Activated CD8-positive, alpha-beta memory T cell treated with anti-CD3 and anti-CD28 coated beads for 48 hours (primary cell): ENCODE data around the gene BATF3.

Experiments
- DNase-seq, 3 experiments: peaks; one replicate each; pipeline ENCODE4 v3.0.0-alpha.2; 2020; ENCODE audit warnings: low read depth in 2 of 3, low spot score in 2 of 3

Gene BATF3

DNA sequence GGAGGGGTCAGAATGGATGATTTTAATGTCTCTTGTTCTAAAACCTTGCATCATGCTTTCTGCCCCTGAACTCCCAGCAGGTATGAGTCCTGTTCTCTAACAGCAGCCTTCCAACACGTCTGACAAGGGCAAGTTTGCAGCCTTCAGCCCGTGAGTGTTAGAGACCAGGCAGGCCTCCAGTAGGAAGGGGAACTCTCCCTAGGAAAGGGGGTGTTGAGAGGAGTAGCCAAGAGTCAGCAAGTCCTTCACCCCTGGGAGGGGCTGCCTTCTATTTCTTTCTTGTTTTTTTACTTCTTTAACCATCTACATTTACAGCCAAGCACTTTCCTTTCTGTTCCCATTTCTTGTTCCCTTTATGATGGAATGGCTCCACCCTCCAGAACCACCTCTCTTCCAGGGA lies 14.2 kb downstream of the BATF3 start:
- DNase-seq, result no peak

DNA sequence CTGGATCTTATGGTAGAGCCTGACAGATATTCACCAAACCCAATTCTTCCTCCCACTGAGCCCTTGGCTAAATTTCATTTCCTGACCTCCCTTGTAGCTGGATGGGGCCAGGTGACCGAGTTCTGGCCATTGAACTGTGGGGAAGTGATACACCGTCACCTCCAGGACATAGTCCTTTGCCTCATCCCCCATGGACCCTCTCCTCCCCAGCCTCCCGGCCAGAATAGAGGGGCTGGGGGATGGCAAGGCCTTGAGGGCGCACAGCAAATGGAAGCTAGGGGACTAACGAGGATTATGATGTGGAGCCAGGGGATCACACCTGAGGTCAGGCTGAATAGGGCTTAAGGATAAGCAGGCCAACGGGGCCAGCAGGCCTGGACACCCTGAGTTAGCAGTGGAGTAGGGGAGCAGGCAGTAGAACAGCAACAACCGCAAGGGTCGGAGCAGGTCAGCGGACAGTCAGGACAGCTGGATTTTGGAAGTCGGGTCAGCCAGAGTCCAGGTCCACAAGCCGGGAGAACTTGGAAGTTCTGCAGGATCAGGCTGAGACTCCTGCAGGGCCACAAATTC lies 15.0 kb downstream of the BATF3 start:
- DNase-seq, result no peak

DNA sequence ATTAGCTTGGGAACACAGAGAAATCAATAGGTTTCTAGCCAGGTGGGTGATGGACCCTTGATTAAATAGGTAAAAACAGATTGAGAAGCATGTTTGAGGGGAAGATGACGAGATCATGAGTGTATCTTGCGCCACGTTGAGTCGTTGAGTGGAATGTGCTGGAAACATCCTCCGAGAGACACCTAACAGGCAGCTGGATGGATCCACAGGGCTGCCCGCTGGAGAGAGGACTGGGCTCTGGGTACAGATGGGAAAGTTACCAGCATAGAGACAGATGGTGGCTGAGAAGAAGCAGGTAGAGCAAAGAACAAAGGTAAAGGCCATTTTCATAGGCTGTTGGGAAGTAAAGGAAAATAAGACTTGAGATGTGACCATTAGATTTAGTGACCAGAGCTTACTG lies 15.6 kb downstream of the BATF3 start:
- no peak for DNase-seq

GRCh38 chr1:212683357-212683722 lies 16.3 kb downstream of the BATF3 start:
- DNase-seq, result peak in 1 of 3 experiments; percentile 55

- DNase-seq, result no peak
Observed at GRCh38 chr1:212680680-212681389, 18.8 kb downstream of the BATF3 start.

- DNase-seq, result no peak
Observed at GRCh38 chr1:212678456-212679410, 20.9 kb downstream of the BATF3 start.

DNA sequence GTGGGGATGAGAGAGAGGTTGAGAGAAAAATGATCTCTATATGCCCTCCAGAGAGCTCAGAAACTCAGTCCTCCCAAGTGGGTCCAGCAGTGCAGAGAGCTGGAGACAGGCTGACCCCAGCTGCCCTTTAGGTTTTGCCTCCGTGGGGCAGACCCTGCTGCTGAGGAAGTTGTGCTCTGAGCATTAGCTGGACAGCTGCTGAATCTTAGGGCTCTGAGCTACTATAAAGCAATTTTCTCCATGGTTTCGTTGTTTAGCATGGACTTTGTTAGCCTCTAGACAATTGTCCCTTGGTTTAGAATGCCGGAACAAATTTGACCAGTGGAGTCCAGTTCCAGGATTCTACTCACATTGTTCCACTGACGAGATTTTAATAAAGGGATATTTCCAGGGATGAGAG lies 22.1 kb downstream of the BATF3 start:
- no peak for DNase-seq

DNA sequence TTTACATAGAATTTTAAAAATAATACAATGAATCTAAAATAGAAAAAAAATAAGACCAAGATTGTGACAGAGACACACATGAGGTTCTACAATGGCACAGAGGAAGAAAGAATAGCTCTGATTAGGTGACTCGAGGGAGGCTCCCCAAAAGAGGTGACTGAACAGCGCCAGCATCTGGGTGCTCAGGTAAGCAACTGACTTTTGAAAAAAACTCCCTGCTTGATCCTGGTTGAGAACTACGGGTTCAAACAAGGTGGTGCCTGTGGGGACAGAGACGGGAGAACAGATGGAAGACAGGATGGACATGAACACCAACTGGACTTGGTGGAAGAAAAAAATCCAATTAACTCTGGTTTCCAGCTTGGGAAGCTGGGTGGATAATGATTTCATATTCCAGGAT lies 22.5 kb downstream of the BATF3 start:
- DNase-seq, result no peak

DNA sequence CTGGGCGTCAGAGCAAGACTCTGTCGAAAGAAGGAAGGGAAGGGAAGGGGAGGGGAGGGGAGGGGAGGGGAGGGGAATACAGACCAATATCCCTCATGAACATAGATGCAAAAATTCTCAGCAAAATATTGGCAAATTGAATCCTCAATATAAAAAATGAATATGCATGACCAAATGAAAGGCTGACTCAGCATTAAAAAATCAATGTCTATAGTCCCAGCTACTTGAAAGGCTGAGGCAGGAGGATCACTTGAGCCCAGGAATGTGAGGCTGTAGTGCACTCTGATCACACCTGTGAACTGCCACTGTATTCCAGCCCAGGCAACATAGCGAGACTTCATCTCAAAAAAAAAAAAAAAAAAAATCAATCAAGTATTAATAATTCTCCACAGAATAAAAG lies 24.0 kb downstream of the BATF3 start:
- no peak for DNase-seq

GRCh38 chr1:212674872-212675271 lies 24.8 kb downstream of the BATF3 start:
- no peak for DNase-seq

DNA sequence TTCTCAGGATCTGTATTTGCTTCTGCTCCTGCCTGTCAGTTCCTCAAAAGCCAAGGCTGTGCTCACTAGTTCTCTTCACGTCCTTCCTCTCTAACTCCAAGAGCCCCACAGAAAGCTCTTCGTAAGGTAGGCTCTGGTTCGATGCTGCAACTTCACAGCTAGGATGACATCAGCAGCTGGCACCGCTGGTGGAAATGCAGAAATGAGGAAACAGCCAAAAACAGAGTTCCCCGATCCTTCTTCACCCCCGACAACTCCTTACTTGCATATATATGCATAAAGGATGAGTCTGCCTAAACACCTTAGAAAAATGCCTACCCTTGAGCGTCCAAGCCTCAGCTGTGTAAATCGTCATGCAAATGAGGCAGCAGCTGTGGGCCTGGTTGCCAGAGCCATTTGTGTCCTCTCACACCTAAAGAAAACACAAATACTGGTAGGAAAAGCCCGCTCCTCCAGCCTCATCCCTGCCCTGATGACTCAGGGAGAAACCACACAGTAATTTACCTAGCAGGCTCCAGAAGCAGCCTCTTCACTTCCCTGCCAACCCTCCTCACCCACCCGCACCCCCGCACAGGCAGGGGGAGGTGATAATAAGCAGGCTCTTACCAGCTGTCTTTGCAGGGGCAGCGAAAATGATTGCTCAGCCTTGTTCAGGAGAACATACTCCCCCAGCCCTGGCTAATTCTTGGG lies 28.2 kb downstream of the BATF3 start:
- no peak for DNase-seq

DNA sequence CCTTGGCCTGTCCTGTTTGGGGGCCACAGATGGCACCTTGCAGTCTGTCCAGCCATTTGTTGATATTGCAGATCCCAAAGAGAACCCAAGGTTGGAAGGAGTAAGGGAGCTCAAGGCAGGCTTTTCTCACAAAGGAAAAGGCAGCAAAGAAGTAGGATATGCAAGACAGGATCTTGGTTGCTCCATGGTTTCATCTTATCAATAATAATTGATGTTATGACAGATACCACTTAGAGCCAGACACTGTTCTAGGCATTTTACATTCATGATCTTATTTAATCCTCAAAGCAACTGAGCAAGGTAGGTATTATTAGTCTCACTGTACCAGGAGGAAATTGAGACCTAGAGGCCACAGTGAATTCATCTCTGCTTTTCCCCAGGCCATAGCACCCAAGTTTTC lies 28.8 kb downstream of the BATF3 start:
- no peak for DNase-seq

DNA sequence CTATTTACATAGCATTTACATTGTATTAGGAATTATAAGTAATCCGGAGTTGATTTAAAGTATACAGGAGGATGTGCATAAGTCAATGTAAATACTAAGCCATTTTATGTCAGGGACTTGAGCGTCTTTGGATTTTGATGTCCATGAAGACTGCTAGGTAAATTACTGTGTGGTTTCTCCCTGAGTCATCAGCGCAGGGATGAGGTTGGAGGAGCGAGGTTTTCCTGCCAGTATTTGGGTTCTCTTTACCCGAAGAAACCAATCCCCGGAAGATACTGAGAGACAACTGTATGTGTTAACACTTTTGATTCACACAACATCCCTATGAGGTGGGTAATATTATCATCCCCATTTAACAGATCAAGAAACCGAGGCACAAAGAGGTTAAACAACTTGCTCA lies 29.3 kb downstream of the BATF3 start:
- no peak for DNase-seq

DNA sequence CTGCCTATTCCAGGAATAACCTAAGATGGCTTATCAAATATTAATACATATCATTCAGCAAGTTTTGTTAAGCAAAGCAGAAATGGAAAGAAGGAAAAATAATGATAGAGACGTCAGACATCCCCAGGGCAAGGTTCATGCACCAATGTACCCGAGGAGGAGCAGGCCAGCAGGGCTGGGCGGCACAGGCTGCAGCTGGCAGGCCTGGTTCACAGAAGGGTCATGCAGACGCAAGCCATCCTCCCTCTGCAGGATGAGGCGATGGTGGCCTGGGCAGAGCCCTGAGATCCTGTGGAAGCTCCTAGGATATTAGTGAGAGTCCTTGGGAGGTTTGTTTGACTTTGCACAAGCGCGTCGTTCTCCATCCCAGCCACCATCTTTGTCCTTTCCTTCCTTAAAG lies 30.0 kb downstream of the BATF3 start:
- DNase-seq, result no peak

DNA sequence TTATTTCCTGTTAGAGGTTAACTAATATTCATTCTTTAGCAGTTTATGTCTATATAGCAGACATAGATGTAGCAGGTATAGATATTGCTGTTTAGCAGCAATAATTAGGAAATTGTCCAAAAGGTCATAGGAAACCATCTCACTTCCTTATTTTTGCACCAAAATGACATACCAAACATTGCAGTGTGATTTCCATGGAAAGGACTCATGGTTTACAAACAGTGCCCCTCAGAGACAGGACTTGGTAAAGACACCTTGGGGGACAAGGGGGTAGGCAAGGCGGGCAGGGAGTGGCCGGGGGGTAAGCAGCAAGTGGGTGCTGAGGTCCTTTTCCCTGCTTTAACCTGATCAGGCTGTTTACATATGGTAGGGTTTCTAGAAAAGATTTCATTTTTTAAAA lies 30.5 kb downstream of the BATF3 start:
- no peak for DNase-seq

- no peak for DNase-seq
Observed at GRCh38 chr1:212668477-212668876, 31.2 kb downstream of the BATF3 start.

DNA sequence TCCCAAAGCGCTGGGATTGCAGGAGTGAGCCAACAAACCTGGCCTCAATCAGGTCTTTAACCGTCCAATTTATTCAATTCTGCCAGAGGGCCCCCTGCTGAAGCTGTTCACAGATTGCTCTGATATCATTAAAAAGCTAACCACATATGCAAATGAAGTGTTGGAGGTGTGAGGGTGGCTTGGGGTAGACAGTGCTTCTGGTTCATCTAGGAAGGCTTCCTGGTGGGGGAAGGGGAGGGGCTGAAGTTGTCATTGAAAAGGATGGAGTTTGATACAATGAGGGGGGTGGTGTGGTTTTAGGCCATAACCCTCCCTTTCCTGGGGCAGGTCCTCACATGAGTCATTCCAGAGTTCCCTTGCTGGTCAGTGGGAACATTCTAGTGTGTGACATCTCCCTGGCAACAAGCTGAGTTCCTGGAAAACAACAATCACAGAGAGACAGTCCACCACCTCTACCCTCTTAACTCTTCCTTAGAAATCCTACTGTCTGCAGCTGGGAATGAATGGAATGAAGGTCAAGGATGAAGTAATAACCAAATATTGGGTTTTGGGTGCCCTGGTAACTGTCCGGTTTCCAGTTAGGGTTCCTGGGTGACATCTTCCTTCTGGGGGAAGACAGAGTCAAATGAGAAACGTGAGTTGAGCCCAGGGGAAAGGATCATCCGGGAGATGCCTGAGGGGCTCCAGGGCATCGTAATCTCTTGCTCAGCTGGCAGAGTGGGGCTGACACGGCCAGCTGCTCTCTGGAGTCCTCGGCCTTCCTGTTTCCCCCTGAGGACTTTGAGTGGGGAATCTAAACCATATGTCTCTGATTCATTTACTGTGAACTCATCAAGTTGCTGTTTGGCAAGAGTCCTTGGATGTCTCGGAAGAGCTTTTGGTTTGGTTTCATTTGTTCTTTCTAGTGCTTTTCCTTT lies 32.2 kb downstream of the BATF3 start:
- DNase-seq, result no peak

DNA sequence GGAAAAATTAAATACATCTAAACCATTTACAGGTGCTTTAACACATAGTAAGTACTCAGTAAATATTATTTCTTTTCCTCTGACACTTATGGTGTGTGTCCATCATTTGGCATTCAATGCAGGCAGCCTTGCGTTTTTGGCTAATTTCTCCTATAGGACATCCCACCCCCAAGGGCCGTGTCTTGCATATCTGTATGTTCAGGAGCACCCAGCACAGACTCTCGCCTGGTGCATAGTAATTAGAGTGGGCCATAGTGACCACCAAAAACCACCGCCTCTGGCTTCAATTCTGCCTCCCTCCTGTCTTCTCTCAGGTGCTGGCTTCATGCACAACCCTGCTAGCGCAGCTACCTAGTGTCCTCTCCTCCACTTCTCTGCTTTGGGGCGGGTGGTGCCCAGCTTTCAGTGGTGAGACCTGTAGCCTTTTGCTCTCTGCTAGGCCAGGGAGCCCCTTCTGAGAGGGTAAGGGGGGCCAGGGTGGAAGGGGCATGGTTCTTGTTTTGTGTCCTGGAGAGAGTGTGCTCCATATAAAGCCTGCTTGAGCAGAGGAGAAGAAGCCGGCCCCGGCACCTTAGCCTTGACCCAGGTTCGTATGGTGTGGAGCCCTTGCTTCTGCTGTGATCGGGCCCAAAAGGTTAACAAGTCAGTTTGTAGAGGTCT lies 33.4 kb downstream of the BATF3 start:
- DNase-seq, result no peak

- DNase-seq, result peak; percentile 63 to 76 (median 64)
Observed at GRCh38 chr1:212665241-212666115, 34.2 kb downstream of the BATF3 start.
